ENCODE results near the gene ZNF749. TPM values are rescaled to one million over a fixed set of nuclear protein-coding genes. Genes with fewer than 3 reads are reported as not detected.
"Not testable (repeated sequence)": the region's sequence is repeated elsewhere in the genome, so short reads cannot be mapped to it uniquely, and the experiment has no call there.

Gene ZNF749
- polyA plus RNA-seq, 5 donors: 8.7 to 13.1 (median 11.9) TPM

GRCh38 chr19:57452307-57452706 is 17.2 kb downstream of the ZNF749 start:
- DNase-seq: no peak

GRCh38 chr19:57465680-57466381 is 30.7 kb downstream of the ZNF749 start:
- no peak for DNase-seq

- DNase-seq: no peak
Observed at GRCh38 chr19:57466489-57466888, 31.4 kb downstream of the ZNF749 start.

GRCh38 chr19:57473646-57474045 is 38.5 kb downstream of the ZNF749 start:
- no peak for DNase-seq

GRCh38 chr19:57477191-57478008 is 42.3 kb downstream of the ZNF749 start, which contains the start of gene ZNF772:
TSS of gene ZNF772 (minus strand) at chr19:57477566. CDS start at chr19:57477309, 257 bp downstream.
- DNase-seq: peak; percentile 89 to 90

- DNase-seq: peak; percentile 88 to 89
Observed at GRCh38 chr19:57487477-57488298, 52.6 kb downstream of the ZNF749 start, which contains the start of gene ZNF419. TSS of gene ZNF419 (plus strand) at chr19:57487750. CDS start at chr19:57487951, 201 bp downstream.

GRCh38 chr19:57488299-57488644 is 53.1 kb downstream of the ZNF749 start:
- DNase-seq: not testable (repeated sequence)

Other genes starting within 250 kb of the ZNF749 start
- 10 to 100 TPM; 12.2 to 24.1 (median 21.1) TPM for gene ZNF264, start 243.8 kb upstream of the ZNF749 start, polyA plus RNA-seq (ENCODE audit: insufficient read depth in 1 of 5, insufficient read length in 5 of 5, low replicate concordance in 1 of 5)
- gene AURKC, start 204.3 kb upstream of the ZNF749 start, polyA plus RNA-seq (ENCODE audit: insufficient read depth in 1 of 5, insufficient read length in 5 of 5, low replicate concordance in 1 of 5): 1 to 10 TPM in 4 of 5 donors, under 1 TPM in 1; 0.85 to 3.4 (median 1.6) TPM
- 1 to 10 TPM; 3.8 to 7.6 (median 6.5) TPM for gene ZNF805, start 194.7 kb upstream of the ZNF749 start, polyA plus RNA-seq (ENCODE audit: insufficient read depth in 1 of 5, insufficient read length in 5 of 5, low replicate concordance in 1 of 5)
- 1 to 10 TPM; 1.8 to 5.5 (median 3.8) TPM for gene ZNF460, start 154.8 kb upstream of the ZNF749 start, polyA plus RNA-seq (ENCODE audit: insufficient read depth in 1 of 5, insufficient read length in 5 of 5, low replicate concordance in 1 of 5)
- gene ZNF543, start 114.9 kb upstream of the ZNF749 start, polyA plus RNA-seq (ENCODE audit: insufficient read depth in 1 of 5, insufficient read length in 5 of 5, low replicate concordance in 1 of 5): 10 to 100 TPM in 3 of 5 donors, 1 to 10 TPM in 2; 7.2 to 11.6 (median 10.1) TPM
- gene ZNF304, start 84.1 kb upstream of the ZNF749 start, polyA plus RNA-seq (ENCODE audit: insufficient read depth in 1 of 5, insufficient read length in 5 of 5, low replicate concordance in 1 of 5): 10 to 100 TPM; 12.5 to 21.0 (median 17.1) TPM
- 10 to 100 TPM; 12.4 to 17.2 (median 14.5) TPM for gene TRAPPC2B, start 71.8 kb upstream of the ZNF749 start, polyA plus RNA-seq (ENCODE audit: insufficient read depth in 1 of 5, insufficient read length in 5 of 5, low replicate concordance in 1 of 5)
- 10 to 100 TPM in 1 of 5 donors, 1 to 10 TPM in 4; 5.2 to 10.1 (median 6.6) TPM for gene ZNF547, start 71.8 kb upstream of the ZNF749 start, polyA plus RNA-seq (ENCODE audit: insufficient read depth in 1 of 5, insufficient read length in 5 of 5, low replicate concordance in 1 of 5)
- gene ZNF548, start 45.5 kb upstream of the ZNF749 start, polyA plus RNA-seq (ENCODE audit: insufficient read depth in 1 of 5, insufficient read length in 5 of 5, low replicate concordance in 1 of 5): 10 to 100 TPM; 25.4 to 49.6 (median 37.1) TPM
- gene ZNF17, start 24.2 kb upstream of the ZNF749 start, polyA plus RNA-seq (ENCODE audit: insufficient read depth in 1 of 5, insufficient read length in 5 of 5, low replicate concordance in 1 of 5): 10 to 100 TPM in 4 of 5 donors, 1 to 10 TPM in 1; 9.1 to 17.1 (median 15.8) TPM
- 1 to 10 TPM; 2.3 to 5.4 (median 4.5) TPM for gene VN1R1, start 21.8 kb downstream of the ZNF749 start, polyA plus RNA-seq (ENCODE audit: insufficient read depth in 1 of 5, insufficient read length in 5 of 5, low replicate concordance in 1 of 5)
- 10 to 100 TPM in 4 of 5 donors, 1 to 10 TPM in 1; 8.4 to 22.1 (median 19.2) TPM for gene ZNF772, start 42.2 kb downstream of the ZNF749 start, polyA plus RNA-seq (ENCODE audit: insufficient read depth in 1 of 5, insufficient read length in 5 of 5, low replicate concordance in 1 of 5)
- gene ZNF419, start 52.4 kb downstream of the ZNF749 start, polyA plus RNA-seq (ENCODE audit: insufficient read depth in 1 of 5, insufficient read length in 5 of 5, low replicate concordance in 1 of 5): 10 to 100 TPM; 19.5 to 32.5 (median 22.7) TPM
- gene ZNF773, start 64.6 kb downstream of the ZNF749 start, polyA plus RNA-seq (ENCODE audit: insufficient read depth in 1 of 5, insufficient read length in 5 of 5, low replicate concordance in 1 of 5): 10 to 100 TPM; 12.1 to 17.5 (median 16.5) TPM
- gene ZNF549, start 92.0 kb downstream of the ZNF749 start, polyA plus RNA-seq (ENCODE audit: insufficient read depth in 1 of 5, insufficient read length in 5 of 5, low replicate concordance in 1 of 5): 10 to 100 TPM; 15.0 to 21.2 (median 20.1) TPM
- 10 to 100 TPM; 16.2 to 31.2 (median 23.6) TPM for gene ZNF550, start 124.5 kb downstream of the ZNF749 start, polyA plus RNA-seq (ENCODE audit: insufficient read depth in 1 of 5, insufficient read length in 5 of 5, low replicate concordance in 1 of 5)
- gene ZNF416, start 143.6 kb downstream of the ZNF749 start, polyA plus RNA-seq (ENCODE audit: insufficient read depth in 1 of 5, insufficient read length in 5 of 5, low replicate concordance in 1 of 5): 1 to 10 TPM; 6.6 to 9.3 (median 8.2) TPM
- gene ZIK1, start 148.8 kb downstream of the ZNF749 start, polyA plus RNA-seq (ENCODE audit: insufficient read depth in 1 of 5, insufficient read length in 5 of 5, low replicate concordance in 1 of 5): 10 to 100 TPM; 11.4 to 23.8 (median 17.6) TPM
- gene ZNF530, start 164.6 kb downstream of the ZNF749 start, polyA plus RNA-seq (ENCODE audit: insufficient read depth in 1 of 5, insufficient read length in 5 of 5, low replicate concordance in 1 of 5): 1 to 10 TPM; 4.8 to 7.7 (median 6.0) TPM
- 10 to 100 TPM; 21.3 to 28.9 (median 26.7) TPM for gene ZNF134, start 178.9 kb downstream of the ZNF749 start, polyA plus RNA-seq (ENCODE audit: insufficient read depth in 1 of 5, insufficient read length in 5 of 5, low replicate concordance in 1 of 5)
- gene ZNF211, start 197.8 kb downstream of the ZNF749 start, polyA plus RNA-seq (ENCODE audit: insufficient read depth in 1 of 5, insufficient read length in 5 of 5, low replicate concordance in 1 of 5): 10 to 100 TPM; 31.0 to 45.4 (median 42.8) TPM
- gene ZSCAN4, start 233.6 kb downstream of the ZNF749 start, polyA plus RNA-seq (ENCODE audit: insufficient read depth in 1 of 5, insufficient read length in 5 of 5, low replicate concordance in 1 of 5): under 1 TPM; 0.13 to 0.18 (median 0.15) TPM
- 10 to 100 TPM; 12.9 to 22.0 (median 18.7) TPM for gene ZNF551, start 246.7 kb downstream of the ZNF749 start, polyA plus RNA-seq (ENCODE audit: insufficient read depth in 1 of 5, insufficient read length in 5 of 5, low replicate concordance in 1 of 5)

Data from right lung (tissue), 5 donors.